Pancreas (tissue), 10 donors: ENCODE measurements around the gene SHD. TPM values are rescaled to one million over a fixed set of nuclear protein-coding genes. Genes with fewer than 3 reads are reported as not detected.

Experiments
- ATAC-seq, 4 donors: fragments of 200-7000 bp; cut with Tn5 transposase; one replicate each; pipeline versions ENCODE4 v1.8.0 to v1.9.1; 2020; ENCODE audit warnings: mild to moderate bottlenecking in 4 of 4, moderate library complexity in 4 of 4
- DNase-seq, 6 donors: peaks; one replicate each; pipeline ENCODE4 v3.0.0-alpha.2; 2020
- FAIRE-seq: peaks from 2 replicates; lab custom pipeline; 2012; peaks lifted over from hg19 to GRCh38; lab: Jason Lieb, UNC
- H3K27ac ChIP-seq, 4 donors: fragments of 200-600 bp; sonication (generic); 1 replicate in 3 of 4; 2 replicates in 1 of 4; pipeline versions ENCODE4 v1.5.0 to v1.8.0; 2020
- H3K27me3 ChIP-seq, 4 donors: fragments of 200-600 bp; one replicate each; pipeline ENCODE4 v1.8.0; 2021
- H3K36me3 ChIP-seq, 3 donors: fragments of 200-600 bp; sonication (generic) in 1 of 3; one replicate each; pipeline versions ENCODE4 v1.5.0 to v1.8.0; 2020 to 2021
- H3K4me1 ChIP-seq, 3 donors: fragments of 200-600 bp; one replicate each; pipeline ENCODE4 v1.8.0; 2021
- H3K4me3 ChIP-seq, 4 donors: fragments of 200-600 bp; sonication (generic) in 2 of 4; one replicate each; pipeline versions ENCODE4 v1.5.0 to v1.8.0; 2020 to 2021
- H3K9me3 ChIP-seq, 4 donors: fragments of 200-600 bp; one replicate each; pipeline ENCODE4 v1.8.0; 2021
- CTCF ChIP-seq, 4 donors: fragments of 200-600 bp; sonication (generic) in 3 of 4; IDR thresholded peaks; one replicate each; pipeline versions ENCODE4 v1.5.0 to v1.8.0; 2021; ENCODE audit warnings: antibody characterized with exemption in 4 of 4
- WGBS, 2 donors: extraction: QIAGEN DNeasy Blood & Tissue Kit; methylation state at CpG; one replicate each; pipeline ENCODE4 v1.1.7; 2013; 5-methylcytosine and 5-hydroxymethylcytosine counted together
- intact Hi-C, 3 donors: fragments of 100-400 bp; cut with DNase I; formaldehyde crosslinking; loops; one replicate each; pipeline versions ENCODE4 v1.11.1 to v1.14.2; 2022
- polyA plus RNA-seq, 2 donors: library from polyadenylated mRNA; stranded (reverse); fragments of 200-250 nt; gene quantifications; one replicate each; pipeline ENCODE4 v1.2.3, GENCODE V29; 2013
- total RNA-seq, 6 donors: library from RNA; stranded (reverse); fragmentation: NEBNext Ultra II Directional in 4 of 6; extraction: Animal tissue kit (Norgen Biotek cat#: 25700) in 4 of 6; gene quantifications; one replicate each; pipeline versions ENCODE4 v1.2.1 to v1.2.4, GENCODE V29; 2021 to 2023
- donor health status: healthy with polysubstance abuse.
- donor health status: DM: no; HTN: no; CAD: no; lungs with moderate emphysema.
- donor health status: DM: no; HTN: no; CAD: no.
- donor health status: control.
- donor health status: control.
- donor health status: Bipolar disorder and iron deficiency.
- donor health status: DM: yes; HTN: yes; CAD: no.
- donor health status: DM: no; HTN: no; CAD: no.
- donor health status: DM: no; HTN: no; CAD: no.
- donor health status: DM: yes; HTN: yes; CAD: no.

SHD gene
- total and polyA plus RNA-seq, 8 donors: not detected

GRCh38 chr19:4294389-4294788 is 15.3 kb downstream of the SHD start:
- WGBS, 2 donors: 17 to 36% methylated on average over 10 of the region's 10 CpGs
- ATAC-seq: no peak

GRCh38 chr19:4295972-4296771 is 17.1 kb downstream of the SHD start:
- H3K4me1 ChIP-seq: no peaks in the 10 kb centered on the region
- no peak for TF ChIP-seq CTCF (IDR thresholded peaks at IDR 0.05)
- DNase-seq (no peak), FAIRE-seq (no peak), ATAC-seq (no peak)
- 35 to 36% methylated on average over 14 of the region's 14 CpGs for WGBS, 2 donors
- H3K36me3 ChIP-seq: no peaks in the 10 kb centered on the region
- intact Hi-C loops: no loop called here
- H3K9me3 ChIP-seq: no peaks in the 10 kb centered on the region
- no peak overlapping the region for H3K27ac ChIP-seq
- no peak overlapping the region for H3K4me3 ChIP-seq
- no peaks in the 10 kb centered on the region for H3K27me3 ChIP-seq

More at GRCh38 chr19:4294389-4294788, 15.3 kb downstream of the SHD start:
- H3K27ac ChIP-seq: no peak overlapping the region
- TF ChIP-seq CTCF (IDR thresholded peaks at IDR 0.05): no peak
- no peaks in the 10 kb centered on the region for H3K27me3 ChIP-seq
- DNase-seq (no peak), FAIRE-seq (no peak)
- no peak overlapping the region for H3K4me3 ChIP-seq
- H3K9me3 ChIP-seq: no peaks in the 10 kb centered on the region
- H3K4me1 ChIP-seq: no peaks in the 10 kb centered on the region
- intact Hi-C loops: no loop called here
- no peaks in the 10 kb centered on the region for H3K36me3 ChIP-seq

GRCh38 chr19:4297901-4298809 is 19.1 kb downstream of the SHD start:
- intact Hi-C loops: no loop called here
- H3K27ac ChIP-seq: no peak overlapping the region
- WGBS, 2 donors: 71 to 76% methylated on average over 27 of the region's 27 CpGs
- H3K36me3 ChIP-seq: no peaks in the 10 kb centered on the region
- H3K27me3 ChIP-seq: no peaks in the 10 kb centered on the region
- H3K9me3 ChIP-seq: no peaks in the 10 kb centered on the region
- ATAC-seq (no peak), FAIRE-seq (no peak), DNase-seq (no peak)
- H3K4me1 ChIP-seq: no peaks in the 10 kb centered on the region
- no peak overlapping the region for H3K4me3 ChIP-seq
- no peak for TF ChIP-seq CTCF (IDR thresholded peaks at IDR 0.05)

GRCh38 chr19:4298810-4299550 is 19.9 kb downstream of the SHD start:
- FAIRE-seq (no peak), DNase-seq (no peak), ATAC-seq (no peak)
- Histone ChIP-seq H3K27ac (no peak overlapping the region), H3K4me1 (no peaks in the 10 kb centered on the region), H3K4me3 (no peak overlapping the region), H3K36me3 (no peaks in the 10 kb centered on the region), H3K27me3 (no peaks in the 10 kb centered on the region), H3K9me3 (no peaks in the 10 kb centered on the region)
- no peak for TF ChIP-seq CTCF (IDR thresholded peaks at IDR 0.05)
- WGBS, 2 donors: 76 to 78% methylated on average over 8 of the region's 8 CpGs
- intact Hi-C loops: no loop called here
